ENCODE results near the gene COASY.
"Not testable (repeated sequence)": the region's sequence is repeated elsewhere in the genome, so short reads cannot be mapped to it uniquely, and the experiment has no call there.

Gene COASY

DNA sequence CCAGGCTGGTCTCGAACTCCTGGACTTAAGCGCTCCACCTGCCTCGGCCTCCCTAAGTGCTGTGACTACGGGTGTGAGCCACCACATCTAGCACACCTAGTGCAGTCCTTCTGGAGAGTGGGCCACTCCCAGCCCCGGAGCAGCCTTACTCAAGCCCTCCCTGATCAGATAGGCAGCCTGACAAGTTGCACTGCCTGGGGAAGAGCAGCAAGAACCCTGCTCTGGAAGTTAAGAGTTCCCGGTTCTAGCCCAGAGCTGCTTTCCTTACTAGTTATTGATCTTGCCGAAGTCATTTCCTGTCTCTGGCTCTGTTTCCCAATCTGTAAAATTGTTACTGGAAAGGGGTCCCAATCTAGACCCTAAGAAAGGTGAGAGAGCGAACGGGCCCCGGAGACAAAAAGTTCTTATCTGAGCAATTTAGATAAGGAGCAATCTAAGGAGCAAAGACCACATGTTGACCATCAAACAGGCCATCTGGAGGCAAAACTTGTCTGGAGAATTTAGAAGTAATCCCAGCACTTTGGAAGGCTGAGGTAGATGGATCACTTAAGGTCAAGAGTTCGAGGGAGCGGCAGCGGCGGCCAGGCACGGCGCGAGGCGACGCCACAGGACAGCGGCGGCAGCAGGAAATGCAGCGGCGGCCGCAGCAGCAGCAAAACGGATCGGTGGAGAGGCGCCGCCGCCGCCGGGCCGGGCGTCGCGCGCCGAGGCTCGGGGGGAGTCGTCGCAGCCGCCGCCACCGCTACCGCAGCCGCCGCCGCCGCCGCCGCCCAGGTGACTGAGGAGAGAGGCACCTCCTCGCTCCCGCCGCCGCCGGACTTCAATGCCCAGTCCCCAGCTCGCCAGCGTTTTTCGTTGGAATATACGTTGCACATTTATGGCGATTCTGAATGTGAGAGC, 30.2 kb upstream of the COASY start:
- no peak for DNase-seq (ENCODE audit: low read depth in 1 of 2, low spot score in 1 of 2)

DNA sequence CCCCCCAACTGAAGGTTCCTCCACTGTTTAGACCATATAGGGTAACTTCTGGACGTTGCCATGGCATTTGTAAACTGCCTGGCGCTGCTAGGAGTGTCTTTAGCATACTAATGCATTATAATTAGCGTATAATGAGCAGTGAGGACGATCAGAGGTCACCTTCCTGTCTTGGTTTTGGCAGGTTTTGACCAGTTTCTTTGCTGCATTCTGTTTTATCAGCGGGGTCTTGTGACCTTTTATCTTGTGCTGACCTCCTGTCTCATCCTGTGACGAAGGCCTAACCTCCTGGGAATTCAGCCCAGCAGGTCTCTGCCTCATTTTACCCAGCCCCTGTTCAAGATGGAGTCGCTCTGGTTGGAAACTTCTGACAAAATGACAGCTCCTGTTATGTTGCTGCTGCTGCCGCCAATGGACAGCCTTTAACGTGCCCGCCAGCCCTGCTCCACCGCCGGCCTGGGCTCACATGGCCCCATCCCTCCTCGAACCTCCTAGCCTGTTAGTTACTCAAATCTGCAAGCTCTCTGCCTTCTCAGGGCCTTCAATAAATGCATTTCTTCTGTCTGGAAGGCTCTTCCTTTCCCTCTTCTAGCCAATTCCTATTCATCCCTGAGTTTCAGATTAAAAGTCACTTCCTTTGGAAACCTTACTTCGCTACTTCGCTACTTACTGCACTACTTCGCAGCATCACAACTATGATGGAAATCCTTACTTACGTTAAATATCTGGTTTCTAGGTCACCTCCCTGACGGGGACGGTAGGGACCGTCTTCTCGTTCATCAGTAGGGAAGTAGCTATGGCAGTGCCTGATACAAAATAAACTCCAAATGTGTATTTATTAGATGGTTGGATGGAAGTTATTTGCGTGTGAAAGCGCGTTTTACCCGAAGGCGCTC, 26.5 kb upstream of the COASY start:
- no peak for DNase-seq (ENCODE audit: low read depth in 1 of 2, low spot score in 1 of 2)

DNA sequence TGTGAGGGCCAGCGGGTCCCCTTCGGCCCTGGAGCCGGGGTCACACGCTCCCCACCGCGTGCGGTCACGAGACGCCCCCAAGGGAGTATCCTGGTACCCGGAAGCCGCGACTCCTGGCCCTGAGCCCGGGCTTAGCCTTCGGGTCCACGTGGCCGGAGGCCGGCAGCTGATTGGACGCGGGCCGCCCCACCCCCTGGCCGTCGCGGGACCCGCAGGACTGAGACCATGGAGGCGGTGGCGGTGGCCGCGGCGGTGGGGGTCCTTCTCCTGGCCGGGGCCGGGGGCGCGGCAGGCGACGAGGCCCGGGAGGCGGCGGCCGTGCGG, 25.9 kb upstream of the COASY start, which contains the start of gene NAGLU:
TSS of gene NAGLU (plus strand) at position 194 of the 324 bp plus-strand sequence. CDS start at position 226, 32 bp downstream.
- peak; percentile 69 to 70 for DNase-seq (ENCODE audit: low read depth in 1 of 2, low spot score in 1 of 2)

DNA sequence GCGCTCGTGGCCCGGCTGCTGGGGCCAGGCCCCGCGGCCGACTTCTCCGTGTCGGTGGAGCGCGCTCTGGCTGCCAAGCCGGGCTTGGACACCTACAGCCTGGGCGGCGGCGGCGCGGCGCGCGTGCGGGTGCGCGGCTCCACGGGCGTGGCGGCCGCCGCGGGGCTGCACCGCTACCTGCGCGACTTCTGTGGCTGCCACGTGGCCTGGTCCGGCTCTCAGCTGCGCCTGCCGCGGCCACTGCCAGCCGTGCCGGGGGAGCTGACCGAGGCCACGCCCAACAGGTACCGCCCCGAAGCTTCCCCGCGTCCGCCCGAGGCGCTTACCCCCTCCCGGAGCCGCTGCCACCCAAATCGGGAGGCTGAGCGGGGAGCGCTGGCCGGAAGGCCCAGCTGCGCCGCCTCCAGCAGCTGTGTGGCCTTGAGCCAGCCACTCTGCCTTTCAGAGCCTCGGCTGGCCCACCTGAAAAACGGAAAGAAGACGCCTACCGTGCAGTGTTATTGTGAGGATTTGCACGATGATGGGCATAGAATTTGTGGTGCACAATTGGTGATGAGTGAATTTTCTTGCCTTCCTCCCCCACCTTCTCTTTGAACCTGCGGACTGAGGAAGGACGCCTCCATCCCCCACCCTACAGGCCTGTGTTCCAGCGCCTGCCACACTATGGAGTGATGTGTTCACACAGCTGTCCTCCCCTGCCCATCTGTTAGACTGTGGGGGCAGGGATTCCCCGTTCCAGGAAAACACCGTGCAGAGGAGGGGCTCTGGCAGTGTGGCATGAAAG, 25.4 kb upstream of the COASY start:
- peak; percentile 40 to 54 for DNase-seq (ENCODE audit: low read depth in 1 of 2, low spot score in 1 of 2)

DNA sequence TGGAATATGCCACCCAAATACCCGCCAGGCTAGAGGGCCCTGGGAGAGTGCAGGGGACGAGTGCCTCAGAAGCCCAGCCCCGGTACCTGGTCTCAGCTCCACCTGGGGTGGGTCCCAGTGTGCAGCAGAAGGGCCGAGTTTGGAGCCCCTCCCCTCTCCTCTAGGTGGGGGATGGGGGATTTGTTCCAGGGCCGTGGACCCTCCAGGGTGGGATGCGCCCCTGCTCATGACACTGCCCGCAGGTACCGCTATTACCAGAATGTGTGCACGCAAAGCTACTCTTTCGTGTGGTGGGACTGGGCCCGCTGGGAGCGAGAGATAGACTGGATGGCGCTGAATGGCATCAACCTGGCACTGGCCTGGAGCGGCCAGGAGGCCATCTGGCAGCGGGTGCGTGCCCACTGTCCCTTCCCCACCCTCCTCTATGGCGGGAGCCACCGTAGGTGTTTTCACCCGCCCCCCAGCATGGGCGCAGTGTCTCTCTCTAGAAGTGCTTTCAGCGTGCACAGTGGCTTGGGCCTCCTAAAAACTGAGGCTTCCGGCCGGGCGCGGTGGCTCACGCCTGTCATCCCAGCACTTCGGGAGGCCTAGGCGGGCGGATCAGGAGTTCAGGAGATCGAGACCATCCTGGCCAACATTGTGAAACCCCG, 24.7 kb upstream of the COASY start:
- DNase-seq (ENCODE audit: low read depth in 1 of 2, low spot score in 1 of 2), result no peak

DNA sequence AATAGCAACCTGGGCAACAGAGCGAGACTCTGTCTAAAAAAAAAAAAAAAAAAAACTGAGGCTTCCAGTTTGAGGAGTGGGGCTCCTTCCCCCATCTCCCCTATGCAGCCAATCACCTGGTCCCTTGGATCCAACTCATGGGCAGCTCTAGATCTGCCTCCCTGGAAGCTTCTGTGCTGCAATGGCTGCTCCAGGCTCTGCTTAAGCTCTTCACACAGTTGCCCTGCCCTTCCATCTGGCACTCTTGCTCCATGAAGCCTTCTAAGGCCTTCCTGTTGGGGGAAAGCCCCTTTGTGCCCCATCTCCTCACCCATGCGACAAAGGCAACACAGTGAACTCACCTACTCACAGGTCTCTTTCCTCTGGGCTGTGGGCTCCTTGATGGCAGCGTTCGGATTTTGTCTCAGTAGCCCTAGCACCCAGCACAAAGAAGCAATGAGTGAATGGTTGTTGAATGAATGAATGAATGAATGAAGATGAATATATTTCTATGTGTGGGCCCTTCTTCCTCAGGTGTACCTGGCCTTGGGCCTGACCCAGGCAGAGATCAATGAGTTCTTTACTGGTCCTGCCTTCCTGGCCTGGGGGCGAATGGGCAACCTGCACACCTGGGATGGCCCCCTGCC, 24.0 kb upstream of the COASY start:
- no peak for DNase-seq (ENCODE audit: low read depth in 1 of 2, low spot score in 1 of 2)

DNA sequence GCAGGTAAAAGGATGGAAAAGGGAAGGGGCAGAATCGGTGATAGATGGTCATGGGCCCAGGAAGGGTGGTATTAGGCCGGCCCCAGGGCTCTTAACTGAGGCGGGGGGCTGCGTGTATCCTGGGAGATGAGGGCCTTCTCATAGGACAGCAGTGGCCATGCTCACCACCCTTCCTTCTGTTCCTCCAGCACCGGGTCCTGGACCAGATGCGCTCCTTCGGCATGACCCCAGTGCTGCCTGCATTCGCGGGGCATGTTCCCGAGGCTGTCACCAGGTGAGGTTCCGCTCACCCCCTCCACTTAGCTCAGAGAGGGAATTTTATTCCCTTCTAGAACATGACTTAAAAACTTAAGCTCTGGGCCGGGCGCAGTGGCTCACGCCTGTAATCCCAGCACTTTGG, 23.5 kb upstream of the COASY start:
- DNase-seq (ENCODE audit: low read depth in 1 of 2, low spot score in 1 of 2), result no peak

DNA sequence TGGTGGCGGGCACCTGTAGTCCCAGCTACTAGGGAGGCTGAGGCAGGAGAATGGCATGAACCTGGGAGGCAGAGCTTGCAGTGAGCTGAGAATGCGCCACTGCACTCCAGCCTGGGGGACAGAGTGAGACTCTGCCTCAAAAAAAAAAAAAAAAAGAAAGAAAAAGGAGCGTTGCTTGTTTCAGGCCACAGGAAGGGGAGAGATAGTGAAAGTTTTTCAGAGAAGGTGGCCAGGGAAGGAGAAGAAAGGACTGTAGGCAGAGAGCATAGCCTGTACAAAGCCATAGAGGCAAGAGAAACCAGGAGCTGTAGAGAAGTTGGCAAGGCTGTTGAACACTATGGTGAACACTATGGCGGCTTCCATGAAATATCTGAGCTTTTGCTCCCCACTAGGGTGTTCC, 21.4 kb upstream of the COASY start:
- DNase-seq (ENCODE audit: low read depth in 1 of 2, low spot score in 1 of 2), result not testable (repeated sequence)

DNA sequence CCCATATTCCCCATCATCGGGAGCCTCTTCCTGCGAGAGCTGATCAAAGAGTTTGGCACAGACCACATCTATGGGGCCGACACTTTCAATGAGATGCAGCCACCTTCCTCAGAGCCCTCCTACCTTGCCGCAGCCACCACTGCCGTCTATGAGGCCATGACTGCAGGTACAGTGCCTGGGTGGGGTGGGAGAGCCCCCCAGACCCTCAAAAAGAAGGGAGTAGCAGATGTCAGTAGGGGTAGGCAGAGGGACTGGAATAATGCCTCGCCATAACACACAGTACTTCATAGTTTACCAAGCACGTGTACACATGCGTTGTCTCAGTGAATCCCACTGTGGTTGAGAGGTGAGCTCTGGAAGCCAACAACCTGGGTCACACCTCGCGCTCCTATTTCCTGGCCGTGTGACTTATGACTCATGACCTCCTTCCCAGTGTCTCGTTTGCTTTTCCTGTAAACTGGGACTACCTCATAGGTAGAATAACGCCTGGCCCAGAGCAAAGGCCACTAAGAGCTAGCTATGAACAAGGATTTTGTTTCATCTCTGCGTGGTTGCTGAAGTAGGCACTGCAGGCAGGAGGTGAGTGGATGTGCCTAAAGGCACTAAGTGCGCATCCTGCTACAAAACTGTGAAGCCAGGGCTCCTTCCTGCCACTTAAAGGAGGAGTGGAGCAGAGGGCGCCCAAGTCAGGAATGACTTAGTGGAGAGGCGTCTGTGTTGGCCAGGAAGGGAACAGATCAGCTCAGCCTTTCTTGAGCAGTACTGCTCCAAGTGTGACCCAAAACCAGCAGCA, 20.7 kb upstream of the COASY start:
- DNase-seq (ENCODE audit: low read depth in 1 of 2, low spot score in 1 of 2), result no peak

DNA sequence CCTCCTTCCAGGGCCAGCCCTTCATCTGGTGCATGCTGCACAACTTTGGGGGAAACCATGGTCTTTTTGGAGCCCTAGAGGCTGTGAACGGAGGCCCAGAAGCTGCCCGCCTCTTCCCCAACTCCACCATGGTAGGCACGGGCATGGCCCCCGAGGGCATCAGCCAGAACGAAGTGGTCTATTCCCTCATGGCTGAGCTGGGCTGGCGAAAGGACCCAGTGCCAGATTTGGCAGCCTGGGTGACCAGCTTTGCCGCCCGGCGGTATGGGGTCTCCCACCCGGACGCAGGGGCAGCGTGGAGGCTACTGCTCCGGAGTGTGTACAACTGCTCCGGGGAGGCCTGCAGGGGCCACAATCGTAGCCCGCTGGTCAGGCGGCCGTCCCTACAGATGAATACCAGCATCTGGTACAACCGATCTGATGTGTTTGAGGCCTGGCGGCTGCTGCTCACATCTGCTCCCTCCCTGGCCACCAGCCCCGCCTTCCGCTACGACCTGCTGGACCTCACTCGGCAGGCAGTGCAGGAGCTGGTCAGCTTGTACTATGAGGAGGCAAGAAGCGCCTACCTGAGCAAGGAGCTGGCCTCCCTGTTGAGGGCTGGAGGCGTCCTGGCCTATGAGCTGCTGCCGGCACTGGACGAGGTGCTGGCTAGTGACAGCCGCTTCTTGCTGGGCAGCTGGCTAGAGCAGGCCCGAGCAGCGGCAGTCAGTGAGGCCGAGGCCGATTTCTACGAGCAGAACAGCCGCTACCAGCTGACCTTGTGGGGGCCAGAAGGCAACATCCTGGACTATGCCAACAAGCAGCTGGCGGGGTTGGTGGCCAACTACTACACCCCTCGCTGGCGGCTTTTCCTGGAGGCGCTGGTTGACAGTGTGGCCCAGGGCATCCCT, 18.5 kb upstream of the COASY start:
- DNase-seq (ENCODE audit: low read depth in 1 of 2, low spot score in 1 of 2), result no peak

DNA sequence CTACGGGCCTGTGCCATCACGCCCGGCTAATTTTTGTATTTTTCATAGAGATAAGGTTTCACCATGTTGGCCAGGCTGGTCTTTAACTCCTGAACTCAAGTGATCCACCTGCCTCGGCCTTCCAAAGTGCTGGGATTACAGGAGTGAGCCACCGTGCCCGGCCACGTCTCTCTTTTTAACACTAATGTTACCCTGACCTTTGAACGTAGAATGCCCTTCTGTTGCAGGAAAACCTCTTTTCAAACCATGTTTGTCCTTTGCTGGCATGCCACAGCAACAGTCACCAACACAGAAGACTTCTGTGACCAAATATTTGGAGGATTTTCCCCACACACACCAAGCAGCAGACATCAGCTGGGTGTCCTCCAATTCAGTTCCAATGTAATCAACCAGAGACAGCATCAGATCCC, 17.1 kb upstream of the COASY start:
- no peak for DNase-seq (ENCODE audit: low read depth in 1 of 2, low spot score in 1 of 2)

DNA sequence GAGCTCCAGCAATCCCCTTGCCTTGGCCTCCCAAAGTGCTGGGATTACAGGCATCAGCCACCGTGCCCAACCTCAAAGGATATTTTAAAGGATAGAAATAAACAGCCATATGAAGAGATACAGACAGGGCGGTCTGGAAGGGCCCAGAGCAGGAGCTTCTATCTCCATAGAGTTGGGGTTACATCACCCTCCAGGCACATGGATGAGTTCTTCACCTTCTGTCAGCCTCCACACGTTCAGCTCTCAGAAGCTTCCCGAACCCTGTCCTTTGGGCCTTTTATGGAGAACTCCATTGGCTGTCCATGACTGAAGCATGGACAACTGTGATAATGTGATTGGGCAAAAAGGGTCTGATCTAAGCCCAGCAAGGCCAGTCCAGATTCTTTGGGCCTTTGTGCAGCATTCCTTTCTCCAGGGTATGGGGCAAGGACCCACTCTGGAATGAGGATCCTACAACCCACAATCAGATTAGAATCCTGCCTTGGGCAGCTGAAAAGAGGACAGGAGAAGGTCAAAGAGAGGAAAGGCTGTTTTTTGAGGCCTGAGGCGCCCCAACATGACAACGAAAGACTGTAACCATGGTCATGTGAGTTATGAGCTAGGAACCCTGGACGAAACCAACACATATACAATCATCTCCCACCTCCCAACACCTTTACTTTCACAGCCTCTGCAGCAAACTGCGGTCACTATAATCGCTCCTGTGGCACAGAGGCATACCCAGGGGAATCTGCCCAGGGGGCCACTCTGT, 16.0 kb upstream of the COASY start:
- not testable (repeated sequence) for DNase-seq (ENCODE audit: low read depth in 1 of 2, low spot score in 1 of 2)

DNA sequence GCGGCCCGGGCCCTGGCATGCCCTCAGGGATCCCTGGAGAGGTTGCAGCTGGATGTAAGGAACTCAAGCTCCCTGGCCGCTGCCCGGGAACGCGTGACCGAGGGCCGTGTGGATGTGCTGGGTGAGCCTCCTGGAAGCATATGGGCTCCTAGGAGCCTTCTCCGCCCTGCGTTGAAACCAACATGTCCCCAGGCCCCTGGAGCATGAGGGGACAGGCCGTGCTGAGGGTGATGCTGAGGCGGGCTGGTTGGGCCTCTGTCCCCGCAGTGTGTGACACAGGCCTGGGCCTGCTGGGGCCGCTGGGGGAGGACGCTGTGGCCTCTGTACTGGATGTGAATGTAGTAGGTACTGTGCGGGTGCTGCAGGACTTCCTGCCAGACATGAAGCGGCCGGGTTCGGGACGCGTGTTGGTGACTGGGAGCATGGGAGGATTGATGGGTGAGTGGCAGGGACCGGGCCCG, 14.9 kb upstream of the COASY start:
- no peak for DNase-seq (ENCODE audit: low read depth in 1 of 2, low spot score in 1 of 2)

DNA sequence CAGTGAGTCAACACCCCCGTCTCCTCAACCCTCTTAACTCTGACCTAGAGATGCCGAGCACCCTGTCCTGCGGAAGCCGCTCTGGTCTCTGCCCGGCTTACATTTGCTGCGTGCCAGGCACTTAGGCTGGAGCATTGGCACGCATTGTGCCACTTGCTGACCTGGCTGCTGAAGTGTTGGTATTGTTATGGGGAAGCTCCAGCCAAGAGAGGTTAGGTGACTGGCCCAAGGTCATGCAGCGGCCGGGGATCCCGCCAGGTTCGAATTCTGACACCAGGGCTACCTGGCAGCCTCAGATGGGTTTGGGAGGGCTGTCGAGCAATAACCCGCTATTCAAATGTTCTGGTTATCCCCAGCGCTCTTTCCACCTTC, 14.3 kb upstream of the COASY start:
- DNase-seq (ENCODE audit: low read depth in 1 of 2, low spot score in 1 of 2), result no peak

DNA sequence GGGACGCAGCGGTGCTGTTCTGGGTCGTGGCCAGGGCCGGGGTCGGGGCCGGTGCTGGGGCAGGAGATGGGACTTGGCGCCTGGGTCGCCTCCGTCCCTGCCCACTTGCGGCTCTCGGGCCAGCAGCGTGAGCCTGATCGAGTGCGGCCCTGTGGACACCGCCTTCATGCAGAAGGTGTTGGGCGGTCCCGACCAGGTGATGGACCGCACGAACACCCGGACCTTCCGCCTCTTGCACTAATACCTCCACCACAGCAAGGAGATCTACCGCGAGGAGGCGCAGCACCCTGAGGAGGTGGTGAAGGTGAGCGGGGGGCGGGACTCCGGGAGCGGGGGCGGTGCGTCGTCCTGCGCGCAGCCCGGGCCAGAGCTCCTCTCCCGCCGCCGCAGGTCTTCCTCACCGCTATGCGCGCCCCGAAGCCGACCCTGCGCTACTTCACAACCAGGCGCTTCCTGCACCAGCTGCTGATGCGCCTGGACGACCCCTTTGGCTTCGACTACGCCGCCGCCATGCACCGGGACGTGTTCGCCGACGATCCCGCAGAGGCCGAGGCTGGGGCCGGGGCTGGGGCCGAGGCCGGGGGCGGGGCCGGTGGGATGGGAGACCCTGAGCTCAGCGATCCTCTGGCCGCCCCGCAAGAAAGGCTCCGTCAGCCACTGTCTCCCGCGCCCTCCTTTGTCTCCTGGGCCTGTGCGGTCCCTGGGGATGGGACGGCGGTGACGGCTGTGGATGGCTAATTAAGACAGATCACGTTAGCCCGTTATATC, 13.7 kb upstream of the COASY start:
- DNase-seq (ENCODE audit: low read depth in 1 of 2, low spot score in 1 of 2), result peak in 1 of 2 donors; percentile 64

DNA sequence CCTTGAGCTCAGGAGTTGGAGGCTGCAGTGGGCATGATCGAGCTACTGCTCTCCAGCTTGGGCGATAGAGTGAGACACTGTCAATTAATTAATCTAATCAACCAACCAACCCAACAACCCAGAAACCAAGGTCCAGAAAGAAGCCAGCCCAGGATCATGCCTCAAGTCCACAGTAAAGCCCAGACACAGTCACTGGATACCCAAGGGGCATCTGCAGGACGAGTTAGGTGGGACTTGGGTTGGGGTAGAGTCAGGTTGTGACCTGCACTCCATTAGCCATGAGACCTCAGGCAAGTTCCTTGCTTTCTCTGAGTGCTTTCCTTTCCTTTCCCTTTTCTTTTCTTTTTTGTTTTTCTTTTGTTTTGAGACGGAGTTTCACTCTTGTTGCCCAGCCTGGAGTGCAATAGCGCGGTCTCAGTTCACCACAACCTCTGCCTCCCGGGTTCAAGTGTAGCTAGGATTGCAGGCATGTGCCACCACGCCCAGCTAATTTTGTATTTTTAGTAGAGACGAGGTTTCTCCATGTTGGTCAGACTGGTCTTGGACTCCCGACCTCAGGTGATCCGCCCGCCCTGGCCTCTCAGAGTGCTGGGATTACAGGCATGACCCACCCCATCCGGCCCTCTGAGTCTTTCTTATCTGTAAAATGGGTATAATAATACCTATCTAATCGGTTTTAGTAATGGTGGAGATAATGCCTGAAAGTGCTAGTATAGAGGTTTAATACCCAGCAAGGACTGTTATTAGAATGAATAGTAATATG, 12.8 kb upstream of the COASY start:
- no peak for DNase-seq (ENCODE audit: low read depth in 1 of 2, low spot score in 1 of 2)

Measured in activated CD4-positive, alpha-beta T cell treated with anti-CD3 and anti-CD28 coated beads, Interleukin-2, amount 50 U/mL, for 24 hours (primary cell).